GM19397 (cell line): Measurements from ENCODE around the gene MRAP2.

ENCODE experiments used
- ATAC-seq: cut with Tn5 transposase; IDR thresholded peaks from one replicate; pipeline ENCODE4 v1.9.1; 2021; ENCODE audit warnings: mild to moderate bottlenecking, moderate library complexity; ENCODE audit not compliant: unreplicated experiment

MRAP2 gene, protein sequence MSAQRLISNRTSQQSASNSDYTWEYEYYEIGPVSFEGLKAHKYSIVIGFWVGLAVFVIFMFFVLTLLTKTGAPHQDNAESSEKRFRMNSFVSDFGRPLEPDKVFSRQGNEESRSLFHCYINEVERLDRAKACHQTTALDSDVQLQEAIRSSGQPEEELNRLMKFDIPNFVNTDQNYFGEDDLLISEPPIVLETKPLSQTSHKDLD

DNA sequence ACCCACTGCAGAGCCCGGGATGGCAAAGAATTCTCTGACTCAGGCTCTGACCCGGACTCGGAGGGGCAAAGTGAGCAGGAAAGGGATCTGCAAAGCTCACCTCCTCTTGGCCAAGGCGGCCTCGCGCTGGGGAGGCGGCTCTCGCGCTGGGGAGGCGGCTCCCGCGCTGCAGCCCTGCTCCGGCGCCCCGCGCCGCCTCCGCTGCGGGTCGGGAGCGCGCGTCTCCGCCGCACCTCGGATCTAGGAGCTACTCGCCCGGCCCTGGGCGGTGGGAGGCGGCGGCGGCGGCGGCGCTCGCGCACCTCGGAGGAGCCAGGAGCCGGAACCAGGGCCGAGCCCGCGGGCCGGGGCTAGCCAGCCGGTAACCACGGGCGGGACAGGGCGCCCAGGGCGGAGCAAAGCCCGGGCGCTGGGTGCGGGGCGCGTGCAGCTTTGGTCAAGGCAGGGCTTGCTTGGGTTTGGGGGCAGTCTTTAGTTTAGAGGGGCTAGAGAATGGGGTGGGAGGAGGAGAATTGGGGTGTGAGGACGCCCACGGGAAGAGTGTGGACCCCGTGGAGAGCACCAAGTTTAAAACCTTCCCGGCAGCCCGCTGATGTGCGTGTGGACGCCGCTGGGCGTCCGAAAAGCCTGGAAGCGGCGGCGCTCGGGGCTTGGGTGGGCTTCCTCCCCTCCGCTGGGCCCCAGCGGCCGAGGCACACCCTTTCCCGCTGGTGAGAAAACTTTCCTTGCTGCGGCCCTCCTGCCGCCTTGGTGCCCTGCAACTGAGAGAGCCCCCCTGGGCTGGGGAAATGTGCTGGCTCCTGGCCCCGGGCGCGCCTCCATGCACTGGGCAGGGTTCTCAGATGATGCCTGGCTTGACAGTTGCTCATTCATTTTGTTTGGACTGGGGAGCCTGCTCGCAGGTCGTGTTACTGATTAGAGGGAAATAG is at the start of gene MRAP2:
MRAP2 (plus strand) TSS at position 250 of the 929 bp plus-strand sequence. CDS start 21,547 bp downstream, outside the sequence.
- peak; percentile 49 for ATAC-seq

- no peak for ATAC-seq
Observed at GRCh38 chr6:83984411-83984810, 49.2 kb upstream of the MRAP2 start.

DNA sequence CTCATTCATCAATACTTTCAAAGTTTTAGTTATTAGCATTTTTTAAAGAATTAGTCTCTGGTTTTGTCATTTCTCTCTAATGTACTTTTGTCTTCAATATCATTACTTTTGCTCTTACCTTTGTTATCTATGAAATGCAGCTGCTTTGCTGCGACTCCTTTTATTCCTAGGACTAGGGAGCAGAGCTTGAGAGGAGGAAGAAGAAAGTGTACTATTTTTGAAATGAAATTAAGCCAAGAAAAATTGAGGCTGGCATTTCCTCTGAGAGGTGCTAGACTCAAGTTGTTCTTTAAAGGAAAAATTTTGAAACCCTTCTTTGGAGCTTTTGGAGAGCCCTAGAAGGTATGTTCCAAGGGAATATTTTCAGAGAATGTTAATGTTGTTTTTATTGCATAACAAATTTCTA is 48.3 kb upstream of the MRAP2 start:
- no peak for ATAC-seq

DNA sequence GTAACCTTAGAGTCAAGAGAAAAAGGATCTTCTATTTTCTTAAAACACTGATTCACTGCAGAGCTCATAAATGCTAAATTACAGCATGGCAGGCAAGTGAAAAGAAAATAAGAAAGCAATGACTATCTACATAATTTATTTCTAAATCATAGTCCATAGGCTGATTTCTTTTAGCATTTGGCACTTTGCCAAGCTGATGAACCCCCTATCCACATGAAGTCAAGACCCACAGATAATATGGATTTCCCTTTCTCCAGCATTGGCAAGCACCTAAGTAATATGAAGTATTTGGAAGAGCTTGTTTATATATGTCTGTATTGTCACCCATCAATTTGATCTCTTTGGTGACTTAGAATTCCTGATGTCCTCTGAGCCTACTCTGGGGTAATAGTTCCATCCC is 47.9 kb upstream of the MRAP2 start:
- ATAC-seq: no peak

DNA sequence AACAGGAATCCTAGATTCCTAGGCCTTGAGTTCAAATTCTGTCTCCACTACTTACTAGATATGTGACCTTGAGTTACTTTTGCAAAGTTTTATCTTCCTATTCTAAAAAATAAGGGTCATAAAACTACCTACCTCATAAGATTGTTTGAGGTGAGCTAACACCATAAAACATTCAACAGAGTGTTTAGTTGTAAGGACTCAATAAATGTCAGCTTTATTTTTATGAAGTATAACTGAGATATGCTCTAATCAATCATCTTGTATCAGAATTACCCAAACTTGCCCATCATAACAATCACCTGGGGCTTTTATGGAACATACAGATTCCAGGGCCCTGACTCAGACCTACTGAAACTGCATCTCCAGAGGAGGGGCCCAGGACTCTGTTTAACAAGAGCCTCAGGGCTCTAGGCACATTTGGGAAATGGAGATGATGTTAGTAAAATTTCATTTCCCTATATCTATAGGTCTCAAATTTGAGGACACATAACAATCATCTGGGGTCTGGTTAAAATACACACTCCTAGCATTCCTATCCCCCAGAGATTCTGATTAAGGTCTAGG is 35.5 kb upstream of the MRAP2 start:
- no peak for ATAC-seq

- ATAC-seq: no peak
Observed at GRCh38 chr6:84001119-84001518, 32.5 kb upstream of the MRAP2 start.

DNA sequence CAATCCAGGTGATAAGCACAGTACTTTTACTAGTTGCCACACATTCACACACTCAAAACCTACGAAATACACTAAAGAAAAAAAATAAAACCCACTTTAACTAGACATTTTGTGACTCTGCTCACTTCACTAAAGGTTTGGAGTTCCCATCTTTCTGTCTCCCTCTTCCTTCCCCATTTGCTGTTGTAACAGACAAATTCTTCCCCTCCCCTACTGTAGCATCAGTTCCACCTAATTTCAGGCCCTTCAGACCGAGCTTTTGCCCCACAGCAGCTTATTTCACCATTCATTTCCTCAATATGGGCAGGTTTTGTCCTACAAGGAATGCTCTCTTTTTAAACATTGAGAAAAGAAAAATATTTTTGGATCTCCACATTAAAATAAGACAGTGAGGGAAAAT is 31.3 kb upstream of the MRAP2 start:
- no peak for ATAC-seq

- ATAC-seq: no peak
Observed at GRCh38 chr6:84003131-84003530, 30.4 kb upstream of the MRAP2 start.

DNA sequence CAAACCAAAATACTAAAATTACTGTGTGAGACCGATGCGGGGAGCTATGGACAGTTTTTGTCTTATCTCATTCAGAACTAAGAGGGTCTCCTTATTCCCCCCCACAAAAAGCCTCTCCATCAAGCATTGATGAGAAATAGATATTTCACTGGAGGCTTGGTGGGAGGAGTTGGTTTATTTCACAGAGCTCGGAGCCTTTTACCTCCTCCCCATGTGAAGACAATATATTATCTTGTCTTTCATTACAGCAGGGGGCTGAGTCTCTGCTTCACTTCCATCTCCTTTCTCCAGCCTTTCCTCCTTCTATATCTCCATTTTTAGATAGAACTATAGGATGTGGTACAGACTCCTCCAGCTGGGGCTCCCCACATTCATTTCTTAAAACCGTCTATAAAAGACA is 29.9 kb upstream of the MRAP2 start:
- ATAC-seq: no peak

- no peak for ATAC-seq
Observed at GRCh38 chr6:84007871-84008270, 25.7 kb upstream of the MRAP2 start.

DNA sequence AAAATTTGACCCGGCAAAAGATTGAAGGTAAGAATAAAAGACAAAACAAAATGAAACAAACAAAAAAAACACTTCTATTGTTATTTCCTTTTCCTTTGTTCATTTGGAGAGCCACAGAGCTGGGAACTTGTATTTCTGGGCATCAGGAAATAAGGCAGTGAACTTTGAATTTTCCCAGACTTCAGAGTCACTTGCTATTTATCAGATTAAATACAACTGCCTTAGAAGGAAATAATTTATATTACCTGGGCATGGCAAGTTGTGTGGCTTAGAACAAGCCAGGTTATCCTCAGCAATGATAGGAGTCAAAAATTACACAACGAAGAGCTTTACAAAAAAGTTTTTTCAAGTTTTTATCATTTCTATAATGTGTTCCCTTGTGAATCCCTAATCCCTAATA is 20.2 kb upstream of the MRAP2 start:
- no peak for ATAC-seq

DNA sequence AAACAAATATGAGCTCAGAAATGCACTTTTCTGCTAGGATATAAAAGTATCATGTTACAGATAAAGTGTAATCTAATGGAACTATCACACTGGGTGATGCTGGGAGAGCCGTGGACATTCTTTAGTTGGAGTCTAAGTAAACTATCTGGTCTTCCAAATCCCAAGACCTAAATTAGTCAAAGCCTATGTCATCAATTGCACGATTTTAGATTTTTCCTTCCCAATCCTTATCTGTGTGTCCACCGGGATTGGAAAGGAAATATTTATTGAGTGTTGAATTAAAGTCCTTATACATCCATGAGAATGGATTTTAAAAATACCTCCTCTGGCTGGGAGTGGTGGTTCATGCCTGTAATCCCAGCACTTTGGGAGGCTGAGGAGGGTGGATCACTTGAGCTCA is 19.6 kb upstream of the MRAP2 start:
- ATAC-seq: no peak

GRCh38 chr6:84016029-84016428 is 17.5 kb upstream of the MRAP2 start:
- no peak for ATAC-seq

- no peak for ATAC-seq
Observed at GRCh38 chr6:84017709-84018452, 15.7 kb upstream of the MRAP2 start.

DNA sequence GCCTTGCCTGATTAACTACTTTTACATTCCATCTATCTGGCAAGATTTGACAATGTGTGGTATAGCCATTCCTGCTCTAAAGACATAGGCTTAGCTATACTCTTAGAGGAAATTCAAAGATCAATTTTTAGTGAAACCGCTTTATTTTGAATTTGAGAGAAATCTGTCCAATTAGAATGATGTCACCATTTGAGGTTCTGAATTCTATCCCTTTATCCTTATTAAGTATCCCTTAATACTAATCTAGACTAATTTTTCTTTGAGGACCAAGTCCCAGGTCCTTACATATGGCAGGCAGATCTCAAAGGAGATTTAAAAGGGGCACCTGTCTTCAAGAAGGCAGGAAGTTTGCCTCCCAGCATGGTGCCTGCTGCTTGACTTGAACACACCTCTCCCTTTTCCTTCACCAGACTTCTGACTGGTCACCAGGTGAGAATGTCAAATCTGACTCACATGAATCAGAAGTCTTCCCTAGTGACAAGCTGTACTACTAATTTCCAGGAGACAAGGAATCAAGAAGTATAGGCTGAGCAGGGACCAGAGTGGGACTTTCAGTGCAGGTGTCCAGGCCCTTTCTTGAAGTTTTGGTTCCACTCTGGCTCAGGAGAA is 15.0 kb upstream of the MRAP2 start:
- no peak for ATAC-seq

GRCh38 chr6:84019141-84019841 is 14.3 kb upstream of the MRAP2 start:
- no peak for ATAC-seq

GRCh38 chr6:84019842-84020211 is 13.7 kb upstream of the MRAP2 start:
- no peak for ATAC-seq

DNA sequence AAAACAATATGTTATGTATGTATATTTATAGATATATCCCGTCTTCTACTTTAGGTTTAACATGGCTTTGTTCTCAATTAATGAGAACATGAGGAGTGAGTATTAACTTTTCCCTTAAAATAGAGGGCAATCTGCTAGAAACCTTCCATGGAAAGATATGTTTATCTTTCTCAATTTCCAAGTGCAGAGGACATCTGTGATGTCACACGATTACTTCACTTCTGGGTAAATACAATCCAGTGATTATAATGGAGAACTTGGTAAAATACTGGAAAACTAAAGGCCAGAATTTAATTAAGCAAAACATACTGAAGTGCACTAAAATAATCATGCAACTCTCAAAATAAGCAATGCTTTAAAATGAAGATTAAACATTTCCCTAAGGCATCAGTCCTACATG is 11.9 kb upstream of the MRAP2 start:
- ATAC-seq: no peak

GRCh38 chr6:84026721-84027164 is 6.8 kb upstream of the MRAP2 start:
- ATAC-seq: no peak
